GM18870 (cell line): ENCODE results near the gene PATL2.
"Not testable (repeated sequence)": the region's sequence is repeated elsewhere in the genome, so short reads cannot be mapped to it uniquely, and the experiment has no call there.

Experiments used
- ATAC-seq: cut with Tn5 transposase; IDR thresholded peaks from one replicate; pipeline ENCODE4 v1.9.1; 2021; ENCODE audit warnings: moderate library complexity; ENCODE audit not compliant: unreplicated experiment

PATL2 gene

GRCh38 chr15:44711096-44711742 is at the start of gene PATL2, which contains the start of gene B2M:
Gene PATL2 (minus strand): TSS chr15:44711323. CDS start chr15:44676490, 34,833 bp downstream.
Gene B2M (plus strand): TSS chr15:44711517. CDS start chr15:44711547, 30 bp downstream.
- peak; percentile 83 for ATAC-seq

DNA sequence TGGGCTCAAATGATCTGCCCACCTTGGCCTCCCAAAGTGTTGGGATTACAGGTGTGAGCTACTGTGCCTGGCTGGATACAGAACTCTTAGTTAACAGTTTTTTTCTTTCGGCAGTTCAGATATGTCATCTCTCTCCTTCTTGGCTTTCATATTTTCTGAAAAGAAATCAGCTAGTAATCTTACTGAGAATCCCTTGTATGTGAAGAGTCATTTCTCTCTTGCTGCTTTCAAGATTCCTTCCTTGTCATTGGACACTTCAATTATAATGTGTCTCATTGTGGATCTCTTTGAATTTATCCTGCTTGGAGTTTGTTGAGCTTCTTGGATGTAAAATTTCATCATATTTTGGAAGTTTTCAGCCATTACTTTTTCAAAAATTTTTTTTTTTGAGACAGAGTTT is 42.2 kb upstream of the PATL2 start:
- ATAC-seq: no peak

- not testable (repeated sequence) for ATAC-seq
Measured at GRCh38 chr15:44743454-44743853, 32.3 kb upstream of the PATL2 start.

GRCh38 chr15:44739222-44739847 is 28.2 kb upstream of the PATL2 start:
- not testable (repeated sequence) for ATAC-seq

DNA sequence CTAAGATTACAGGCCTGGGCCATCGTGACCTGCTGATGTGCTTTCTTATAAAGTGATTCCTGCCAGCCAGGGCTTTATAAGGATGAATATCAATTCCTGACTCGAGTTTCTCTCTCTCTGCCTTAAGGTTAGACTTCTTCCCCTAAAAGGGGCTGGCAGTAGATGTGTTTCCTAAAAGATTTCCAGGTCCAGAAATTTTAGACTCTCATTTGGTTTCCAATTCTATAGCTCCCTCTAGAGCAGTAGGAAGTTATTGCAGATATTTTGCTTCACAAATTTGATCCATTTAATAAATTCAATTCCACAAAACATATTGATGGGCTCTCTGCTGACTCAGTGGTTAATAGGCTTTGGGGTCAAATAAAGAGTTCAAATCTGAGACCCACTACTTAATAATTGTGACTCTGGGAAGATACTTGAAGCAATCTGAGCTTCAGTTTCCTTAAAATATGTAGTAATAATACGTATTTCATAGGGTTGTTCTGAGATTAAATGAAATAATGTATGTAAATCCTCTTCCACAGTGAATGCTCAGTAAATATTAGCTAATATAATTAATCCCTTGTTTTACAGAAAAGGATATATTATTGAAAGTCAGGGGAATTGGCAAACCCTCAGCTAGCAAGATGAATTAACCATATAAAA is 27.3 kb upstream of the PATL2 start:
- no peak for ATAC-seq

GRCh38 chr15:44736181-44736765 is 25.1 kb upstream of the PATL2 start, which contains the start of gene TRIM69:
Gene TRIM69 (plus strand): TSS chr15:44736528. CDS start chr15:44736705, 177 bp downstream.
- ATAC-seq: no peak

- no peak for ATAC-seq
Measured at GRCh38 chr15:44735482-44736180, 24.5 kb upstream of the PATL2 start.

- no peak for ATAC-seq
Measured at GRCh38 chr15:44734839-44735481, 23.8 kb upstream of the PATL2 start.

- ATAC-seq: no peak
Measured at GRCh38 chr15:44729408-44730127, 18.4 kb upstream of the PATL2 start.

- ATAC-seq: peak; percentile 77
Measured at GRCh38 chr15:44728576-44729407, 17.7 kb upstream of the PATL2 start.

- ATAC-seq: not testable (repeated sequence)
Measured at GRCh38 chr15:44728232-44728575, 17.1 kb upstream of the PATL2 start.

DNA sequence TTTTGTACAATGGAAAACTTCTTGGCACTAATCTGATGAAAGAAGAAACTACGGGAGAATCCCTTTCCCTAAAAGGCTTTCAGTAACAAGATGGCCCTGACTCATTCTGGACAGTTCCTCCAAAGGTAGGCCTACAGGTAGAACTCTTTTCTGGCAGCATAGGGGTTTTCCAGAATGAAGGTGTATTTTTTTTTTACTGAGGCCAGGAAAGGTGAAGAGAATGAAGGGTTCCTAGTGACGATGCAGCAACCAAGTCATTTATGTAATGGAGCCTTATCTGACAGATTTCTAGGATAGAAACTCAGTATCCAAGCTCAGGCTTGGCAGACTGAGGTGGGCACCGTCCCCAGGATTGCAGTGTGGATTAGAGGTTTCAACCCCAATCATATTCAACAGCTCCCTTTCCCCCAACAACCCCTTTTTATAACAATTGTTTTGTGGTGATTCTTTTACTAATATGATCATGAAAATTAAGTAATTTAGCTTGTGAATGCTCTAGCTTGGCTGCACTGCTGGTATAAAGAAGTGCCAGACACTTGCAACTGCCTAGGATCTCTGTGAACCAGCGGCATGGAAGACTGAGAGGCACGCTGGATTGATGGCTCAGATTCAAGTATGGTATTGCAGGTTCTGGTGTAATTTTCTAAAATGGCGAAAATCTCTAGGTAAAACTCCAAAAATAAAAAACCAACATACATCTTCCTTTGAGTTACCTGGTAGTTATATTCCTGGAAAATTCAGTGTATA is 16.5 kb upstream of the PATL2 start:
- no peak for ATAC-seq

GRCh38 chr15:44726568-44727484 is 15.7 kb upstream of the PATL2 start:
- peak; percentile 29 for ATAC-seq

GRCh38 chr15:44726136-44726535 is 15.0 kb upstream of the PATL2 start:
- no peak for ATAC-seq

DNA sequence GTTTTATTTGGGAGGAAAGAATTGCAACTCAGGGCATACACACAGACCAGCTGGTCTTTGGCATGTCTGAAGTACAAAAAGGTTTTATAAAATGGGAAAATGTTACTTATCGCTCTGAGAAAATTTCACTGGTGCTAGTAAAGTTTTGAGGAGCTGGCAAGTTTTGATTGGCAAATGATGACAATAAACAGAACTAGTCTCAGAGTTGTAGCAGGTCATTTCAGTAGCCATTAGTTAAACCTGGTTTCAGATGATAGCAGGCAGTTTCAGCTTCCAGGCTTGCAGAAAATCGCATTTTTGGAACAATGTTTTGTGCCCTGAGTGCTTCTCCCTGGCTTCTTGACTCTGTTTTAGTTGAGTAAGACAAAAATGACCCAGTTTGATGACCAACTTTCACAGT is 10.9 kb upstream of the PATL2 start:
- no peak for ATAC-seq

- no peak for ATAC-seq
Measured at GRCh38 chr15:44720460-44721176, 9.5 kb upstream of the PATL2 start.

DNA sequence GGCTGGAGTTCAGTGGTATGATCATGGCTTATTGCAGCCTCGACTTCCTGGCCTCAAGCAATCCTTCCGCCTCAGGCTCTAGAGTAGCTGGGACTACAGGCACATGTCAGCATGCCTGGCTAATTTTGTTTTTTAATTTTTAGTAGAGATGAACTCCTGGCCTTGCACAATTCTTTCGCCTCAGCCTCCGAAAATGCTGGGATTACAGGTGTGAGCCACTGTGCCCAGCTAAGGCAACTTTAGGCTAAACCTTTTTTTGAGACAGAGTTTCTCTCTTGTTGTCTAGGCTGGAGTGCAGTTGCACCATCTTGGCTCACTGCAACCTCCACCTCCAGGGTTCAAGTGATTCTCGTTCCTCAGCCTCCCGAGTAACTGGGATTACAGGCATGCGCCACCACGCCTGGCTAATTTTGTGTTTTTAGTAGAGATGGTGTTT is 8.9 kb upstream of the PATL2 start:
- not testable (repeated sequence) for ATAC-seq
